ENCODE data around the gene HK3.

DNA sequence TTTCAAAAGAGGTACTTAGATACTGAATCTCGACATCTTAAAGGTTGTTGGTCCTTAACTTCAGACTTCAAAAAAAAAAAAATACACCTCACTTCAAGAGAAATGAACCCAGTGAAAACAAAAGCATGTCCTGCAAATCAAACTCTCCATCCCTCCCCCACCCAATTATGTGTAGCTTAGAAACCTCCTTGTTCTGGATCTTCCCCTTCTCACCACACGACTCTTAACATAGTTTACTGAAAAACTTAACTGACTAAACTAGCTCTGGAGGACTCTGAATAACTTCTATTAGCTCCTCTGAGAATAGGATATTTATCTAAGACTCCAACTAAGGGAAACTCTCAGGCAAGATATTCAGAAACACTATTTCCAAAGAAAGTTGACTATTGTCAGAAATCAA is 48.7 kb upstream of the HK3 start:
- TF ChIP-seq, protein P1, sequence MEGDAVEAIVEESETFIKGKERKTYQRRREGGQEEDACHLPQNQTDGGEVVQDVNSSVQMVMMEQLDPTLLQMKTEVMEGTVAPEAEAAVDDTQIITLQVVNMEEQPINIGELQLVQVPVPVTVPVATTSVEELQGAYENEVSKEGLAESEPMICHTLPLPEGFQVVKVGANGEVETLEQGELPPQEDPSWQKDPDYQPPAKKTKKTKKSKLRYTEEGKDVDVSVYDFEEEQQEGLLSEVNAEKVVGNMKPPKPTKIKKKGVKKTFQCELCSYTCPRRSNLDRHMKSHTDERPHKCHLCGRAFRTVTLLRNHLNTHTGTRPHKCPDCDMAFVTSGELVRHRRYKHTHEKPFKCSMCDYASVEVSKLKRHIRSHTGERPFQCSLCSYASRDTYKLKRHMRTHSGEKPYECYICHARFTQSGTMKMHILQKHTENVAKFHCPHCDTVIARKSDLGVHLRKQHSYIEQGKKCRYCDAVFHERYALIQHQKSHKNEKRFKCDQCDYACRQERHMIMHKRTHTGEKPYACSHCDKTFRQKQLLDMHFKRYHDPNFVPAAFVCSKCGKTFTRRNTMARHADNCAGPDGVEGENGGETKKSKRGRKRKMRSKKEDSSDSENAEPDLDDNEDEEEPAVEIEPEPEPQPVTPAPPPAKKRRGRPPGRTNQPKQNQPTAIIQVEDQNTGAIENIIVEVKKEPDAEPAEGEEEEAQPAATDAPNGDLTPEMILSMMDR (IDR thresholded peaks at IDR 0.05), result no peak
- TF ChIP-seq ZFP36 (IDR thresholded peaks at IDR 0.05; ENCODE audit: borderline replicate concordance, partially characterized antibody) (no peak), RCOR1 (IDR thresholded peaks at IDR 0.05; ENCODE audit: low read depth, low read length) (no peak), BHLHE40 (IDR thresholded peaks at IDR 0.05; ENCODE audit: low read depth, low read length) (no peak), KDM1A (IDR thresholded peaks at IDR 0.05; ENCODE audit: low read depth) (no peak), ZNF302 (CRISPR knock-in tag; IDR thresholded peaks at IDR 0.05) (no peak), EP300 (IDR thresholded peaks at IDR 0.05) (no peak)
